GM23338 (cell line): Measurements from ENCODE around the gene CLOCK. TPM values are rescaled to one million over a fixed set of nuclear protein-coding genes. Genes with fewer than 3 reads are reported as not detected.

Source experiments
- ATAC-seq: fragments of 200-7000 bp; cut with Tn5 transposase; 3 replicates; pipeline ENCODE4 v1.9.1; 2020
- DNase-seq: peaks from one replicate; pipeline ENCODE4 v3.0.0-alpha.2; 2015; ENCODE audit warnings: low spot score
- H2AFZ ChIP-seq: fragments of 200-600 bp; sonication (generic); 2 replicates; pipeline ENCODE4 v1.8.0; 2016; ENCODE audit warnings: antibody characterized with exemption, mild to moderate bottlenecking, moderate library complexity
- H3F3A ChIP-seq: fragments of 200-600 bp; sonication (generic); replicated peaks from 2 replicates; pipeline ENCODE4 v1.8.0; 2017; ENCODE audit warnings: antibody characterized with exemption, mixed run types, low read depth
- H3K27ac ChIP-seq: fragments of 200-600 bp; sonication (generic); 2 replicates; pipeline ENCODE4 v1.6.1; 2016; ENCODE audit warnings: low read depth
- H3K27me3 ChIP-seq: fragments of 200-600 bp; sonication (generic); 2 replicates; pipeline ENCODE4 v1.8.0; 2016; ENCODE audit warnings: mild to moderate bottlenecking, mixed run types, moderate library complexity; ENCODE audit not compliant: insufficient read depth
- H3K36me3 ChIP-seq: fragments of 200-600 bp; sonication (generic); 2 replicates; pipeline ENCODE4 v1.8.0; 2016; ENCODE audit warnings: mild to moderate bottlenecking; ENCODE audit not compliant: insufficient read depth
- H3K4me1 ChIP-seq: fragments of 200-600 bp; sonication (generic); 2 replicates; pipeline ENCODE4 v1.8.0; 2016; ENCODE audit warnings: mild to moderate bottlenecking, moderate library complexity; ENCODE audit not compliant: insufficient read depth
- H3K4me2 ChIP-seq: fragments of 200-600 bp; sonication (generic); 2 replicates; pipeline ENCODE4 v1.7.1; 2017; ENCODE audit warnings: mixed run types
- H3K4me3 ChIP-seq: fragments of 200-600 bp; sonication (generic); 2 replicates; pipeline ENCODE4 v1.6.1; 2016; ENCODE audit warnings: mixed run types
- H3K79me2 ChIP-seq: fragments of 200-600 bp; sonication (generic); replicated peaks from 2 replicates; pipeline ENCODE4 v1.8.0; 2017; ENCODE audit warnings: mild to moderate bottlenecking; ENCODE audit not compliant: insufficient read depth
- H3K9me2 ChIP-seq: fragments of 200-600 bp; sonication (generic); 2 replicates; pipeline ENCODE4 v1.8.0; 2017; ENCODE audit not compliant: insufficient read depth
- H4K20me1 ChIP-seq: fragments of 200-600 bp; sonication (generic); replicated peaks from 2 replicates; pipeline ENCODE4 v1.8.0; 2017; ENCODE audit warnings: mild to moderate bottlenecking; ENCODE audit not compliant: insufficient read depth
- H3K27ac Mint-ChIP-seq: 2 replicates; pipeline ENCODE4 v1.8.0; 2020; ENCODE audit warnings: inconsistent platforms, mild to moderate bottlenecking, moderate library complexity, mixed read lengths
- H3K27me3 Mint-ChIP-seq: 3 replicates; pipeline ENCODE4 v1.8.0; 2022; ENCODE audit warnings: low read depth, mild to moderate bottlenecking, moderate library complexity, mixed read lengths, inconsistent platforms; ENCODE audit not compliant: insufficient read depth, poor library complexity
- H3K36me3 Mint-ChIP-seq: 3 replicates; pipeline ENCODE4 v1.8.0; 2021; ENCODE audit warnings: low read depth, mild to moderate bottlenecking, inconsistent platforms, moderate library complexity, mixed read lengths
- H3K4me1 Mint-ChIP-seq: 3 replicates; pipeline ENCODE4 v1.8.0; 2020; ENCODE audit warnings: mild to moderate bottlenecking, inconsistent platforms, mixed read lengths
- H3K4me3 Mint-ChIP-seq: 3 replicates; pipeline ENCODE4 v1.8.0; 2021; ENCODE audit warnings: moderate library complexity, mild to moderate bottlenecking, inconsistent platforms, mixed read lengths
- H3K9me3 Mint-ChIP-seq: 3 replicates; pipeline ENCODE4 v1.8.0; 2020; ENCODE audit warnings: moderate library complexity, mild to moderate bottlenecking, inconsistent platforms, mixed read lengths
- CREB1 ChIP-seq: fragments of 250-450 bp; sonication (Bioruptor Pico); IDR thresholded peaks from 2 replicates; pipeline ENCODE4 v1.5.0; 2020; ENCODE audit warnings: low read depth, mild to moderate bottlenecking, moderate library complexity
- CTCF ChIP-seq, 2 experiments: fragments of 200-600 bp in 1 of 2; sonication (generic) in 1 of 2; conservative IDR thresholded peaks; 2 replicates each; pipeline versions ENCODE4 v1.5.1 to v1.6.1; 2016 to 2017; ENCODE audit warnings: antibody characterized with exemption in 2 of 2, low read depth in 2 of 2, mild to moderate bottlenecking in 2 of 2, moderate library complexity in 1 of 2
- ETS1 ChIP-seq: IDR thresholded peaks from 2 replicates; pipeline ENCODE4 v1.6.1; 2016; ENCODE audit warnings: antibody characterized with exemption
- EZH2 ChIP-seq: fragments of 200-600 bp; sonication (generic); IDR thresholded peaks from one replicate; pipeline ENCODE4 v1.8.0; 2017; ENCODE audit warnings: antibody characterized with exemption, mild to moderate bottlenecking, low read depth; ENCODE audit not compliant: unreplicated experiment
- JUNB ChIP-seq: IDR thresholded peaks from one replicate; pipeline ENCODE4 v1.6.1; 2016; ENCODE audit warnings: antibody characterized with exemption; ENCODE audit not compliant: unreplicated experiment
- NANOG ChIP-seq: IDR thresholded peaks from 2 replicates; pipeline ENCODE4 v1.6.1; 2016; ENCODE audit warnings: antibody characterized with exemption, borderline replicate concordance
- POLR2AphosphoS5 ChIP-seq: IDR thresholded peaks from 2 replicates; pipeline ENCODE4 v1.6.1; 2016; ENCODE audit warnings: antibody characterized with exemption, low read depth
- STAT1 ChIP-seq: IDR thresholded peaks from one replicate; pipeline ENCODE4 v1.6.1; 2016; ENCODE audit warnings: antibody characterized with exemption; ENCODE audit not compliant: unreplicated experiment
- ZNF114 ChIP-seq: fragments of 250-450 bp; sonication (Bioruptor Pico); IDR thresholded peaks from 2 replicates; pipeline ENCODE4 v1.5.0; 2020; ENCODE audit warnings: mild to moderate bottlenecking, moderate library complexity
- ZNF331 ChIP-seq: fragments of 250-450 bp; sonication (Bioruptor Pico); IDR thresholded peaks from 2 replicates; pipeline ENCODE4 v1.5.0; 2020; ENCODE audit warnings: low read depth, mild to moderate bottlenecking, moderate library complexity
- ZNF462 ChIP-seq: fragments of 250-450 bp; sonication (Bioruptor Pico); IDR thresholded peaks from 2 replicates; pipeline ENCODE4 v1.5.0; 2020; ENCODE audit warnings: mild to moderate bottlenecking, moderate library complexity
- polyA plus RNA-seq: library from polyadenylated mRNA; unstranded; fragments of >200 nt; fragmentation: Nextera tagmentation; extraction: Ambion mirVana; gene quantifications from 2 replicates; pipeline ENCODE4 v1.2.1, GENCODE V29; 2016
- total RNA-seq: library from RNA; depleted of rRNA; stranded (reverse); fragments of >200 nt; shearing (Covaris generic); gene quantifications from 2 replicates; pipeline ENCODE4 v1.2.3, GENCODE V29; 2014

Gene CLOCK
- total and polyA plus RNA-seq, 2 experiments from 2014 or later, result 17.1 to 28.8 TPM

- Histone ChIP-seq H4K20me1 (no peaks in the 10 kb centered on the region), H3K27me3 (no peaks in the 10 kb centered on the region), H3K4me1 (no peaks in the 10 kb centered on the region), H2AFZ (no peak overlapping the region), H3K4me2 (no peak overlapping the region), H3K36me3 (no peaks in the 10 kb centered on the region), H3F3A (no peaks in the 10 kb centered on the region), H3K4me3 (no peak overlapping the region), H3K27ac (no peak overlapping the region; the same call in 1 of the 2 replicates), H3K9me2 (no peaks in the 10 kb centered on the region), H3K79me2 (no peaks in the 10 kb centered on the region)
- H3K4me3 Mint-ChIP-seq, result no peak overlapping the region
- no peak overlapping the region for H3K27ac Mint-ChIP-seq
- peaks cover 6% of the 10 kb centered on the region for H3K36me3 Mint-ChIP-seq
- no peaks in the 10 kb centered on the region for H3K4me1 Mint-ChIP-seq
- no peaks in the 10 kb centered on the region for H3K27me3 Mint-ChIP-seq
- no peaks in the 10 kb centered on the region for H3K9me3 Mint-ChIP-seq
- TF ChIP-seq JUNB, result no peak
- TF ChIP-seq NANOG, result no peak
- TF ChIP-seq CTCF (conservative IDR thresholded peaks at IDR 0.05; ENCODE audit: low read depth in 2 of 2), result no peak
- TF ChIP-seq CREB1 (CRISPR knock-in tag), result no peak
- no peak for TF ChIP-seq ETS1
- DNase-seq, result no peak
- ATAC-seq, result no peak
These were observed 88.5 kb downstream of the CLOCK start for GRCh38 chr4:55458164-55458563.

- no peaks in the 10 kb centered on the region for H3K4me1 ChIP-seq
- Mint-ChIP-seq H3K27ac (no peak overlapping the region), H3K36me3 (peaks cover 35% of the 10 kb centered on the region), H3K27me3 (no peaks in the 10 kb centered on the region), H3K4me3 (no peak overlapping the region), H3K9me3 (no peaks in the 10 kb centered on the region), H3K4me1 (no peaks in the 10 kb centered on the region)
- ATAC-seq (no peak), DNase-seq (no peak)
- no peaks in the 10 kb centered on the region for H3F3A ChIP-seq
- H3K36me3 ChIP-seq, result peaks cover 30% of the 10 kb centered on the region
- TF ChIP-seq CREB1 (CRISPR knock-in tag), result no peak
- TF ChIP-seq ZNF462 (CRISPR knock-in tag), result no peak
- no peak for TF ChIP-seq JUNB
- no peak for TF ChIP-seq ETS1
- TF ChIP-seq ZNF114, result no peak
- TF ChIP-seq ZNF331 (CRISPR knock-in tag), result no peak
- no peak for TF ChIP-seq NANOG
- no peak for TF ChIP-seq EZH2
- TF ChIP-seq STAT1, result no peak
- TF ChIP-seq POLR2AphosphoS5, result no peak
- H3K27ac ChIP-seq, result no peak overlapping the region
- no peaks in the 10 kb centered on the region for H3K9me2 ChIP-seq
- H3K27me3 ChIP-seq, result no peaks in the 10 kb centered on the region
- H3K4me2 ChIP-seq, result no peak overlapping the region
- no peaks in the 10 kb centered on the region for H3K79me2 ChIP-seq
- no peak overlapping the region for H2AFZ ChIP-seq
- no peak overlapping the region for H3K4me3 ChIP-seq
- H4K20me1 ChIP-seq, result 0 out of 2 replicates have a peak, but pooled peaks cover 3% of the 10 kb centered on the region
These were observed 96.1 kb downstream of the CLOCK start for GRCh38 chr4:55450566-55450965.
